ENCODE measurements around the gene RBMS3.

The RBMS3 gene

DNA sequence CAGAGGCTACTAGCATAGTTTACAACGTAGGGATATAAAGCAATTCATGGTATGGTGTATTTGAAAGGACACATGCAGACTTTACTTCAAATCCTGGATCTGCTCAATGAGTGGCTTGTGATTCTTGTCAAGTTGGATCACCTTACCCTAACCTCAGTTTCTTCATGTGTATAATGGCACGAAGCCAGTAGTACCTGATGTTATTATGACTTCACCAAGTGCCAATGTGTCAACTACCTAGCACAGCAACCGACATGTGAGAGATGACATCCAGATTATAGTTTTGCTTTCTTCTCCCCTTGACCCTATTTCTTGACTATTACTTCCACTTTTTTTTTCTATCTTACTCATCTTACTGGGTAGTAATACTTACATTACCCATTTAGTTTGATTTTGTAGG is 304.5 kb downstream of the RBMS3 start:
- Mint-ChIP-seq H3K36me3 (ENCODE audit: low read depth) (no peaks in the 10 kb centered on the region), H3K27me3 (no peaks in the 10 kb centered on the region)

DNA sequence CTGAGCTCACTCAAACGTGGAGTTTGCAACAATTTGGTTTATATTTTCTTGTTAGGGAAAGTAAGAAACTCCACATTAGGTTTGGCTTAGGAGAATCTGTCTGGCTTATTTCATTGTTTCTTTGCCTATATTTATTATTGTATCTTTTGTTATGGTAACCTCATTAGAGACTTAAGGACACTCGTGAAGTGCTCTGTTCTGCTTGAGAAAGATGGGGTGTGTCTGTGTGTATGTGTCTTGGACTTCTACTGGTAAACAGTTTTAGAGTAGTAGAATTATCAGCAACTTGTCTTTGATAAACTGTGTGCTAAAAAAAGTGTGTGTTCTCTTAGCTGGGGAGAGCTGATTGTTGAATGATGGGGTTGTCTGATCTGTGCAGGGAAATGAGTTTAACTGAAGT is 306.5 kb downstream of the RBMS3 start:
- H3K4me1 Mint-ChIP-seq (ENCODE audit: low read depth): no peaks in the 10 kb centered on the region

More for the DNA sequence above, 304.5 kb downstream of the RBMS3 start:
- DNase-seq: no peak
- Mint-ChIP-seq H3K9me3 (no peaks in the 10 kb centered on the region), H3K4me1 (ENCODE audit: low read depth) (no peaks in the 10 kb centered on the region), H3K27ac (no peak overlapping the region), H3K4me3 (no peak overlapping the region)

DNA sequence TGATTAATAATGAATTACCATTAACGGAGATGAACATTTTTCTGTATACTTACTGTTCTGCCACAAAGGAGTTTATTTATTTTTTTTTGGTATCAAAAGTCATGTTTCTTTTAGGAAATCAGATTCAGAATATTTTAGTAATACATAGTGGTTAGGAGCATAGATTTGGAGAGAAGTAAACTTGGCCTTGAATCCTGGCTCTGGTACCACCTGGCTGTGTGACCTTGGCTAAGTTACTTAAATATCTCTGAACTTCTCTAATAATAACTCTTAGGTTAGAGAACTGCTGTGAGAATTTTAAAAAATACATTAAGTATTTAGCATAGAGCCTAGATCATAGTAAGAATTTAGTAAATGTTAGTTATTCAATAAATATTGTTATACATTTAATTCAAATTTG is 309.1 kb downstream of the RBMS3 start:
- H3K27ac Mint-ChIP-seq: no peak overlapping the region
- H3K9me3 Mint-ChIP-seq: peaks cover 3% of the 10 kb centered on the region
- H3K4me1 Mint-ChIP-seq (ENCODE audit: low read depth): no peaks in the 10 kb centered on the region
- no peak for DNase-seq
- H3K36me3 Mint-ChIP-seq (ENCODE audit: low read depth): no peaks in the 10 kb centered on the region
- no peak overlapping the region for H3K4me3 Mint-ChIP-seq
- no peaks in the 10 kb centered on the region for H3K27me3 Mint-ChIP-seq

More for the DNA sequence above, 306.5 kb downstream of the RBMS3 start:
- Mint-ChIP-seq H3K4me3 (no peak overlapping the region), H3K9me3 (peaks cover 3% of the 10 kb centered on the region), H3K27me3 (no peaks in the 10 kb centered on the region), H3K27ac (no peak overlapping the region), H3K36me3 (ENCODE audit: low read depth) (no peaks in the 10 kb centered on the region)
- DNase-seq: no peak

DNA sequence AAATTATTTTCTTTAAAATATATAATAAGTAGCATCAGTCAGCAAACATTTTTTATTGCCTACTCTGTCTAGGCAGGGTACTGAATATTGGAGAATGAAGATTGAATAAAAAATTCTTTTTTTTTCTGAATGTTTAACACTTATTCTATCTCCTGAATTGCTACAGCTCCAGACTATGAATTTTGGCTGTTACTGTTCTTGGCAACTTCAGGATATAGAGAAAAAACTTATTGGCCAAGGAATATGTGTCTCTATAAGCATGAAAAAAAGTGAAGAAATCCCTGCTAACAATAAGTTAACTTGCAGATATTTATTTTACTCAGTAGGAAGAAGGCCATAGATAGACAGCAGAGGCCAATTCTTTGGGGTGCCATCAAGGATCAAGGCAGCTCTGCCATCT is 309.6 kb downstream of the RBMS3 start:
- no peak overlapping the region for H3K4me3 Mint-ChIP-seq
- H3K36me3 Mint-ChIP-seq (ENCODE audit: low read depth): no peaks in the 10 kb centered on the region
- DNase-seq: no peak
- H3K27me3 Mint-ChIP-seq: no peaks in the 10 kb centered on the region
- H3K4me1 Mint-ChIP-seq (ENCODE audit: low read depth): no peaks in the 10 kb centered on the region
- peaks cover 3% of the 10 kb centered on the region for H3K9me3 Mint-ChIP-seq
- H3K27ac Mint-ChIP-seq: no peak overlapping the region

DNA sequence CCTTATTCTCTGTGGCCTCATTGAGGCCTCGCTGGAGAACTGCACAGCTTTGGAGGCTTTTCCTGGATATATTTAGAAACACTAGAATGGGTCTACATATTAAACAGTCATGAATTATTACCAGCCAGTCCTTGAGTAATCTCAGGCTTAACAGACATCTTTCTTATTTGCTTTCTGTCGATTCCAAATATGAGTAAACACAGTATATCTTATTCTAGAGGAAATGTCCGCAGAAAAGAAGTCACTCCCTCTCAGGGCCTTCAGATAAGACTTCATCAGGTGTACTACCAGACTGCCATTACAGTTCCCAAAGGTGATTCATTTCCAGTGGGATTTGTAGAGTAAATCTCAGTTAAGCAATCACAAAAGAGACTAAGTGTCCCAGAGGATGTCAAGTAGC is 310.7 kb downstream of the RBMS3 start:
- Mint-ChIP-seq H3K4me1 (ENCODE audit: low read depth) (no peaks in the 10 kb centered on the region), H3K36me3 (ENCODE audit: low read depth) (no peaks in the 10 kb centered on the region), H3K27ac (no peak overlapping the region), H3K9me3 (peaks cover 3% of the 10 kb centered on the region), H3K4me3 (no peak overlapping the region), H3K27me3 (no peaks in the 10 kb centered on the region)
- DNase-seq: no peak

DNA sequence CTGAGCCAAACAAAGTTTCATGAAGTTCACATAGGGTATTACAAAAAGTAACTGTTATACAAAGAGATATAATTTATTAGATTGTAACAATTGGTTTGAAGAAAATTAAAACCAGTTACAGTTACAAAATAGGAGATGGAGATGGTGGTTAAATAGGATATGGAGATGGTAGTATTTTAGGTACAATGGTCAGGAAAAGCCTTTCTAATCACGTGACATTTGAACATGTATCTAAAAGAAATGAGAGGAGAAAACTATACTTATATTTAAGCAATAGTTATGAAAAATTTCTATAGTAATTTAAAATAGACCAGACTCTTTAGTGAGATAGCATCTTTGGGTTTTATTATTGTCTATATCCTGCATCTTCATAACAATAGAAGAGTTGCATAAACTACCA is 312.9 kb downstream of the RBMS3 start:
- Mint-ChIP-seq H3K27me3 (no peaks in the 10 kb centered on the region), H3K27ac (no peak overlapping the region), H3K9me3 (peaks cover 3% of the 10 kb centered on the region), H3K4me3 (no peak overlapping the region), H3K4me1 (ENCODE audit: low read depth) (no peaks in the 10 kb centered on the region), H3K36me3 (ENCODE audit: low read depth) (no peaks in the 10 kb centered on the region)
- DNase-seq: no peak

DNA sequence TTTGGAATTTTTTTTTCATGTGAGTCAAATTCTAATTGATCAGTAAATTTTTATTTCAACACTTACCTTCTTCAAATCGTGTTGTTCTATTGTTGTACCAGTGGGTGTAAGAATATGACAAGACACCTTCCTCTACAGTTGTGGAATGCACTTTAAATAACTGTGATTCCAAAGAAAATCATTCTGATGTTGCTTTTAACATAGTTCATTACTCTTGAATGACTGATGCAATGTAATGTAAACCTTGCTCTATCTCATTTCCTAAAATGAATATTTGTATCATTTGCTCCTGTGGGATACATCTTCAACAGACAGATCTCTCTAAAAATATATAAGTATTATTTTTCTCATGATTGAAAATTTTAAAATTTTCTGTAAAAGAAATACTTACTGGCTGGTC is 313.4 kb downstream of the RBMS3 start:
- Mint-ChIP-seq H3K36me3 (ENCODE audit: low read depth) (no peaks in the 10 kb centered on the region), H3K27ac (no peak overlapping the region)

DNA sequence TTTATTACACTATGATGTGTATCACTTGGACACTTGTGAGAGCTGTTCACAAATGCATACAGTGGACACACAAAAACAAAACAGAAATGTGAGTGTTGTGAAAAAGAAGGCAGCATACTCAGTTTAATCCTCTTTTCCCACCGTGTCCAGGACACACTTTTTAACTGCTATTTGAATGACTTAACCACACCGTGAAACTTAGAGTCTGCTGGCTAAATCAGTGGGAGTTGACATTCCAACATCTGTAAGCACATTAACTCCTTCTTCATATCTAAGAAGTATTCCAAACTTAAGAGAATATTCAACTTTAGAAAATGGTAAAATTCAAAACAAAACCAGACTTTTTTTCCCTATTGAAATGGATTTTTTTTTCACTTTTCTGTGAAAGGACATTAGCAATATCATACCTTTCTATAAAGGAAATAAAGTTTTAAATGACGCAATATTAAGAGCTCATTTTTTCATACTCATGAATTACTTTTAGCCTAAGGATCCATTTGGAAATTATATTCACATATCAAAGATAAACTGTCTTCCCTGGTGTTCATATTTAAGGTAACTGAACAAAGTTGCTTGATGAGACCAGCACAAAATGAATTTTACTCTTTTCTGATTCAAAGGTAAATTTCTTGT is 316.6 kb downstream of the RBMS3 start:
- no peak for DNase-seq
- no peaks in the 10 kb centered on the region for H3K36me3 Mint-ChIP-seq (ENCODE audit: low read depth)
- no peaks in the 10 kb centered on the region for H3K9me3 Mint-ChIP-seq
- no peak overlapping the region for H3K27ac Mint-ChIP-seq
- H3K4me3 Mint-ChIP-seq: no peak overlapping the region
- H3K4me1 Mint-ChIP-seq (ENCODE audit: low read depth): no peaks in the 10 kb centered on the region
- no peaks in the 10 kb centered on the region for H3K27me3 Mint-ChIP-seq

More for the DNA sequence above, 313.4 kb downstream of the RBMS3 start:
- no peak for DNase-seq
- H3K4me1 Mint-ChIP-seq (ENCODE audit: low read depth): no peaks in the 10 kb centered on the region
- no peak overlapping the region for H3K4me3 Mint-ChIP-seq
- no peaks in the 10 kb centered on the region for H3K27me3 Mint-ChIP-seq
- H3K9me3 Mint-ChIP-seq: peaks cover 3% of the 10 kb centered on the region

DNA sequence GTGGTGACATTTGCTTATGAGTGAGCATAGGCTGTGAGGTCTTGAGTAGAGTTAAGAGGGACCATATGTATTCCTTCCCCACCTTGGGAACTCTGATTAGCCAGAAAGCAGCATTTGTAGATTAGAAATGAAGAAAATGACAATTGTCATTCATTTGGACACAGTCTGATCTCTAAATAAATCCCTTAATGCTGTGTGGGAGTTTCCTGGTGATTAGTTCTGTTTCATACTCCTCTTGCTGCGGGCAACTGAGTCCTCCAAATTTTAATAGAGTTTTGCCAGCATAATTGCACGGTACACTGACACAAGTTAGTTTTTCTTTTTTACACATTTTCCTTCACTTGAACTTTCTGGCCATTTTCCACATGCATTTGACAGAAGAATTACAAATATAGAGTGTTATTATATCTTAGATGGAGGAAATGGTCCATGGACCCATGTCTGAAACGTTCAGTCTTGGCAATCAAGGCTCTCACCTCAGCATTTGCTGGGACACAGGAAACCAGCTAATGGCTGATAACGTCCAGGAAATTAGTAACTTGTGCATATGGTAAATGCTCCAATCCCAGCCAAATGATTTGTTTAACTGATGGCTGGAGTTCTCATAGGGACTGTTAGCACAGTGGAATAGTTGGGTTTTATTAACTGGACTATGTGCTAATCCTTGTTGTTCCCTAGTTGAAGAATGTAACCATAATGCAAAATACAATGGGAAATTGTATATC is 321.2 kb downstream of the RBMS3 start:
- H3K4me3 Mint-ChIP-seq: no peak overlapping the region
- no peak for DNase-seq
- no peaks in the 10 kb centered on the region for H3K4me1 Mint-ChIP-seq (ENCODE audit: low read depth)
- H3K9me3 Mint-ChIP-seq: no peaks in the 10 kb centered on the region
- H3K27ac Mint-ChIP-seq: no peak overlapping the region
- H3K27me3 Mint-ChIP-seq: no peaks in the 10 kb centered on the region
- no peaks in the 10 kb centered on the region for H3K36me3 Mint-ChIP-seq (ENCODE audit: low read depth)

DNA sequence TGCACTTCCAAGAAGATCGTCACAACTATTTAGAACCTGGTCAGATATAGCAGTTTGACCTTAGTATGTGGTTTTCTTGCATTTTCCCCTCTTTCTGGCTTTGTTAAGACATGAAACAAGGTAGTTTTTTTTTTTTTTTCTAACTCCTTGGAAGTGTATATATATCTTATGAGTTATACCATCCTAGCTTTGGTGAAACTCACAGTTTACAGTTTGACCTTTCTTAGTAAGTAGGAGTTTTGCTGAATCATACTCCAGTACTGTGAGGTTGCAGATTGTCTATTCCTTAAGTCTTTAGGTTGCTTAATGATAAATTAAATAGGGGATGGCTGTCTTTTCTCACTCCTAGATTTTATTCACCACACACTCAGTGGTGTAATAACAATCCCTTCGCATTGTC is 325.0 kb downstream of the RBMS3 start:
- Mint-ChIP-seq H3K9me3 (no peaks in the 10 kb centered on the region), H3K36me3 (ENCODE audit: low read depth) (no peaks in the 10 kb centered on the region), H3K4me3 (no peak overlapping the region), H3K27me3 (no peaks in the 10 kb centered on the region), H3K4me1 (ENCODE audit: low read depth) (no peaks in the 10 kb centered on the region), H3K27ac (no peak overlapping the region)
- no peak for DNase-seq

DNA sequence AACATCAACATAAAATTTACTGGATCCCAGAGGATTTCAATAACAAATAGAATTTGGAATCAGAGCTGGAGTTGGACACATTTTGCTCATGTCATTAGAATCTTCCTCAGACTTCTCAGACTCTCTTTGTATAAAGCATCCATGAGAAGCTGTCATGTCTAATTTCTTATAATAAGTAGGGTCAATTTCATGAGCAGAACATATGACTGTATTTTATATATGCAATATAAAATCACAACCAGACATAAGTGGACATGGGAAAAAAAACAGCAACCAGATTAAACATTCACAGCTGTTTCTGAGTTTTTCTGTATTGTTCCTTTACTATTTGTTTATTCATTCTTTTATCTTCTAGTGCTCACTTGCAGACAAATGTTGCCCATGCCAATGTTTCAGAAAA is 325.5 kb downstream of the RBMS3 start:
- Mint-ChIP-seq H3K27me3 (no peaks in the 10 kb centered on the region), H3K4me3 (no peak overlapping the region), H3K36me3 (ENCODE audit: low read depth) (no peaks in the 10 kb centered on the region), H3K4me1 (ENCODE audit: low read depth) (no peaks in the 10 kb centered on the region), H3K27ac (no peak overlapping the region), H3K9me3 (no peaks in the 10 kb centered on the region)
- no peak for DNase-seq

DNA sequence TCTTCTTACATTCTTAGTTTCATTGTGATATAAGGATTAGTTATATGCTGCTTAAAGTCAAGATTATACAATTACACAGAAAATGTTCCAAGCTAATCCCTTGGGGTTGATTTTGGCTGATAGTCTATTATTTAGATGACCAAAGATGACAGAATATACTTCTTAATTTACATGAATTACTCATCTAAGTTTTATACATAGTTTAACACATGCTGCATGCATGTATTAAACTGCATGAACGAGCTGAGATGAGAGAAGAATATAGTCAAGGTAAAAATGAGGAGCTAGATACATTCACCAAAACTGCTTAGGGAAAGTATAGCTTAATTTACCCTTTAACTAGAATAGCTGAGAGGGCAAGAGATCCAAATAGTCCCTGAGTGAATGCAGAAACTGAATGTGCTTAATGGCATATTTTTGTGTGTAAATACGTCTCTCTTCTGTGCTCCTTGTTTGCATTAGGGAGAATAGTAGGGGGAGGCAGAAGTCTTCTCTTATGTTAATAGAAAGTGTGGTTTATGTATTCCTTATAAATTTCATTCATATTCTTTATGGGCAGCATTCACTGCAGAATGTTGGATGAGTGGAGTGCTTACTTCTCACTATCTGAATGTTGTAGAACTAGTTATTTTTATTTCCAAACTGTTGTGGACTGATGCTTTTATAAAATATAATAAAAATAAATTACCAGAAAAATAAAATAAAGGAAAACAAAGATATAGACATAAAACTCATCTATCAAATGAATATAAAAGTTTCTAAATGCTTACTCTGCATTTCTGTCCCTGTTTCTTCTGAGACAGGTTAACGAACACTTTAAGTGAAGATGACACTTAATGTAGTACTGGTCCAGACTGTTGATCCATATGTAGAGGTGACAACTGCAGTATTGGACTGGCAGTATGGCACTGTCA is 327.8 kb downstream of the RBMS3 start:
- no peaks in the 10 kb centered on the region for H3K4me1 Mint-ChIP-seq (ENCODE audit: low read depth)
- no peak overlapping the region for H3K4me3 Mint-ChIP-seq
- no peaks in the 10 kb centered on the region for H3K27me3 Mint-ChIP-seq
- no peaks in the 10 kb centered on the region for H3K9me3 Mint-ChIP-seq
- H3K27ac Mint-ChIP-seq: no peak overlapping the region
- DNase-seq: no peak
- no peaks in the 10 kb centered on the region for H3K36me3 Mint-ChIP-seq (ENCODE audit: low read depth)

DNA sequence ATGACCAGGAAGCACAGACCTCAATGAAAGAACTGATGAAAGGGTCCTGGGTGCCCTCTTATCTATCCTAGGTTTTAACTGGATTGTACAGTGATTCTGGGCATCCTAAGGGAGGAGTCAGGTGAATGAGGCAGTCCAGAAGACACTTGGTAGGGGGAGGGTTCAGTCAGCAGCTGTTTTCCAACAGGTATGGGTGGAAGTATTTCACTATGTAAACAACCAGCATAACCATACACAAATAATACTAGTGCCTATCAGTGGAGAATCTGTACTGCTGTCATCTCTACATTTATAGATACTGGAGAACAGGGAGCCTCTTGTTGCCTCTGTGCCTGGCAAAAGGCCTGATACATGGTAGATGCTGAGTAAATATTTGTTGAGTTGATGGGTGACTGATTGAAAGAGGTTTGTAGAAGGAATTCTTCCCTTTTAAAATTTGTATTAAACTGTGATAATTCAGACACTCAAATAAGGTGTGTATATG is 328.5 kb downstream of the RBMS3 start:
- no peak for DNase-seq
- Mint-ChIP-seq H3K4me3 (no peak overlapping the region), H3K27ac (no peak overlapping the region), H3K4me1 (ENCODE audit: low read depth) (no peaks in the 10 kb centered on the region), H3K9me3 (no peaks in the 10 kb centered on the region), H3K36me3 (ENCODE audit: low read depth) (no peaks in the 10 kb centered on the region), H3K27me3 (no peaks in the 10 kb centered on the region)

DNA sequence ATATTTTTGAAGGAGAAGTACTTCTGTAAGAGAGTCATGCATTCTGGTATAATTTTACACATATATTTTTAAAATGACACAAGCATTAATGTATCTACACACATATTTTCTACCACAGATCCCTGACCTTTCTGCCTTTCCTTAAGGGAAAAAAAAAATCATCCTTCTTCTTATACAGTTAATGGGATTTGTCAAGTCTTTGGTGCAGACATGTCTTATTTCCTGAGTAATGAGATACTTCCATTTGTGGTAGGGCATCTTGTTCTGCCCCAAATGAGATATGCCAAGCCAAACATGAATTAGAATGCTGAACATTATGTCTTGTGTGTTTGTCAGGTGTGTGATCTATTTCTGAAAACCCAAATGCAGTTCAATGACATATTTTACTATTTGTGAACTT is 329.9 kb downstream of the RBMS3 start:
- H3K36me3 Mint-ChIP-seq (ENCODE audit: low read depth): no peaks in the 10 kb centered on the region
- no peaks in the 10 kb centered on the region for H3K27me3 Mint-ChIP-seq
- H3K4me1 Mint-ChIP-seq (ENCODE audit: low read depth): no peaks in the 10 kb centered on the region
- DNase-seq: no peak
- H3K27ac Mint-ChIP-seq: no peak overlapping the region
- no peaks in the 10 kb centered on the region for H3K9me3 Mint-ChIP-seq
- H3K4me3 Mint-ChIP-seq: no peak overlapping the region

DNA sequence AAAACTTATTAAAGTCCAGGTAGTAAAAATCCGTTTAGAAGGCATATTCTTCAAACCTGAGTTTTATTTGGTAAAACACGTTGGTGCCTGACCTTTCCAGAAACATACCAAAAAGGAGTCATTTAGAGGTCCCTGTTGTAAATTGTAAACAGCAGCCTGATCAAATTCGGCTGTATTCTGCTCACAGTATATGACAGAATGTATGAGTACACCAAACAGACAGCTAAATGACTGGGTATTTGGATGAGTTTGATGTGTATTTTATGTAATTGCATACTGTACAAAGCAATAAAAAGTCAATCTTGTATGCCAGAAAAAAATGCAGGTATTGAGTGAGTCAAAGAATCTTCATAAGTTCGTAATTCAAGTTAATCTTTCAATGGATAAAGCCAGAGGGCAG is 330.4 kb downstream of the RBMS3 start:
- H3K27me3 Mint-ChIP-seq: no peaks in the 10 kb centered on the region
- no peak for DNase-seq
- H3K4me3 Mint-ChIP-seq: no peak overlapping the region
- no peaks in the 10 kb centered on the region for H3K4me1 Mint-ChIP-seq (ENCODE audit: low read depth)
- no peaks in the 10 kb centered on the region for H3K9me3 Mint-ChIP-seq
- no peaks in the 10 kb centered on the region for H3K36me3 Mint-ChIP-seq (ENCODE audit: low read depth)
- no peak overlapping the region for H3K27ac Mint-ChIP-seq
